HepG2 (cell line): Measurements from ENCODE around the gene CACNG8. TPM values are rescaled to one million over a fixed set of nuclear protein-coding genes. Genes with fewer than 3 reads are reported as not detected.
A peak's percentile ranks its signal among the peaks of the same experiment; 100 is the strongest.

Source experiments
- ATAC-seq: fragments of 200-7000 bp; cut with Tn5 transposase; 3 replicates; pipeline ENCODE4 v1.9.1; 2020; ENCODE audit warnings: mild to moderate bottlenecking, moderate library complexity
- BruUV-seq: library from RNA; stranded (reverse); fragments of 400-500 nt; replicated peaks from 2 replicates; lab custom pipeline; 2021; lab: Mats Ljungman, UMichigan
- CTCF ChIA-PET: fragments of 300-600 bp; formaldehyde crosslinking; extraction: SDS; loops from one replicate; lab custom pipeline; 2021; ENCODE audit warnings: low total read pairs, inconsistent platforms, low intra/inter-chr PET ratio; lab: Yijun Ruan, JAX
- POLR2A ChIA-PET: fragments of 350-600 bp; sonication (Branson Sonifier 250); formaldehyde crosslinking; loops from one replicate; lab custom pipeline; 2020; ENCODE audit warnings: antibody characterized with exemption, inconsistent platforms; lab: Yijun Ruan, JAX
- DNase-seq: peaks from one replicate; pipeline ENCODE4 v3.0.0-alpha.2; 2015; ENCODE audit warnings: low spot score
- FAIRE-seq: peaks from 3 replicates; lab custom pipeline; 2011; peaks lifted over from hg19 to GRCh38; lab: Jason Lieb, UNC
- H2AFZ ChIP-seq: one replicate; pipeline ENCODE4 v1.6.1; 2011; ENCODE audit warnings: low read length, inconsistent platforms
- H3K27ac ChIP-seq: fragments of 300-600 bp; 3 replicates; pipeline ENCODE4 v1.8.0; 2011; ENCODE audit warnings: mixed run types, mild to moderate bottlenecking, mixed read lengths, low read length, inconsistent platforms; ENCODE audit not compliant: insufficient read depth; ENCODE audit errors: extremely low read length
- H3K27me3 ChIP-seq, 2 experiments: fragments of 200-600 bp in 1 of 2; 2 replicates in 1 of 2; 3 replicates in 1 of 2; pipeline versions ENCODE4 v1.6.0 to v1.8.0; 2011; ENCODE audit warnings: low read length in 2 of 2, mild to moderate bottlenecking in 2 of 2, moderate library complexity in 2 of 2, inconsistent platforms in 1 of 2; ENCODE audit not compliant: insufficient read depth in 2 of 2, control insufficient read depth in 1 of 2
- H3K36me3 ChIP-seq, 2 experiments: fragments of 200-600 bp in 1 of 2; replicated peaks in 1 of 2; 2 replicates in 1 of 2; 3 replicates in 1 of 2; pipeline versions ENCODE4 v1.5.1 to v1.8.0; 2011; ENCODE audit warnings: low read length in 2 of 2, inconsistent platforms in 1 of 2; ENCODE audit not compliant: insufficient read depth in 2 of 2, control insufficient read depth in 1 of 2
- H3K4me1 ChIP-seq: 2 replicates; pipeline ENCODE4 v1.5.1; 2012; ENCODE audit warnings: low read length, inconsistent platforms; ENCODE audit not compliant: insufficient read depth
- H3K4me2 ChIP-seq: 2 replicates; pipeline ENCODE4 v1.6.0; 2011; ENCODE audit warnings: low read depth, low read length, inconsistent platforms
- H3K4me3 ChIP-seq, 3 experiments: fragments of 200-600 bp in 1 of 3; sonication (generic), shearing (Covaris generic) in 1 of 3; replicated peaks in 1 of 3; 2 replicates each; pipeline ENCODE4 v1.5.1; 2011 to 2016; ENCODE audit warnings: low read length in 3 of 3, inconsistent platforms in 2 of 3, low read depth in 2 of 3, mild to moderate bottlenecking in 2 of 3, control low read depth in 1 of 3, mixed read lengths in 1 of 3; ENCODE audit not compliant: insufficient read depth in 1 of 3
- H3K79me2 ChIP-seq: one replicate; pipeline ENCODE4 v1.6.1; 2011; ENCODE audit warnings: low read length, inconsistent platforms; ENCODE audit not compliant: insufficient read depth
- H3K9ac ChIP-seq: 2 replicates; pipeline ENCODE4 v1.6.0; 2011; ENCODE audit warnings: mild to moderate bottlenecking, low read depth, low read length, inconsistent platforms; ENCODE audit not compliant: insufficient read depth
- H3K9me3 ChIP-seq: 2 replicates; pipeline ENCODE4 v1.5.1; 2012; ENCODE audit warnings: mild to moderate bottlenecking, low read length
- H4K20me1 ChIP-seq: 2 replicates; pipeline ENCODE4 v1.6.0; 2011; ENCODE audit warnings: inconsistent platforms, mild to moderate bottlenecking, low read length, moderate library complexity; ENCODE audit not compliant: insufficient read depth
- ATF1 ChIP-seq: IDR thresholded peaks from 2 replicates; pipeline ENCODE4 v1.6.1; 2016; ENCODE audit warnings: mild to moderate bottlenecking, control low read depth
- MAFF ChIP-seq: IDR thresholded peaks from 2 replicates; pipeline ENCODE4 v1.6.1; 2011; ENCODE audit warnings: low read depth, low read length, improper control_type of control experiment
- MEF2D ChIP-seq: sonication (generic); formaldehyde crosslinking; IDR thresholded peaks from 2 replicates; pipeline ENCODE4 v1.5.1; 2020; ENCODE audit warnings: mild to moderate bottlenecking, missing genetic modification reagents
- MXD4 ChIP-seq: IDR thresholded peaks from 2 replicates; pipeline ENCODE4 v1.6.1; 2016; ENCODE audit warnings: mild to moderate bottlenecking, missing biosample characterization, missing genetic modification reagents
- NCOR1 ChIP-seq: fragments of 200-600 bp; sonication (generic); IDR thresholded peaks from 2 replicates; pipeline ENCODE4 v1.7.0; 2017; ENCODE audit warnings: antibody characterized with exemption, low read length, borderline replicate concordance
- SATB2 ChIP-seq: sonication (generic); formaldehyde crosslinking; IDR thresholded peaks from 2 replicates; pipeline ENCODE4 v1.5.0; 2020; ENCODE audit warnings: missing genetic modification reagents
- SRF ChIP-seq: IDR thresholded peaks from 2 replicates; pipeline ENCODE4 v1.6.1; 2011; ENCODE audit warnings: mild to moderate bottlenecking, low read depth, low read length, moderate library complexity
- ZNF337 ChIP-seq: sonication (generic); formaldehyde crosslinking; IDR thresholded peaks from 2 replicates; pipeline ENCODE4 v1.5.1; 2020; ENCODE audit warnings: missing genetic modification reagents, low read depth, mild to moderate bottlenecking, borderline replicate concordance
- ZNF629 ChIP-seq: sonication (generic); formaldehyde crosslinking; conservative IDR thresholded peaks from 2 replicates; pipeline ENCODE4 v1.5.0; 2020; ENCODE audit warnings: missing genetic modification reagents
- ZNF724P ChIP-seq: sonication (generic); formaldehyde crosslinking; IDR thresholded peaks from 2 replicates; pipeline ENCODE4 v1.8.0; 2022; ENCODE audit warnings: missing genetic modification reagents, borderline replicate concordance
- WGBS: methylation state at CpG from one replicate; pipeline ENCODE4 v1.1.6; 2017; ENCODE audit warnings: low lambda C conversion rate; 5-methylcytosine and 5-hydroxymethylcytosine counted together
- in situ Hi-C: cut with HindIII; loops from 2 replicates; pipeline ENCODE4 v1.10.0; 2017; ENCODE audit warnings: low pct_unique_long_range_greater_than_20kb; ENCODE audit not compliant: extremely low pct_ligation_motif_present
- intact Hi-C: fragments of 100-400 bp; cut with micrococcal nuclease; formaldehyde crosslinking; loops from one replicate; pipeline ENCODE4 v1.10.0; 2022; ENCODE audit not compliant: unreplicated experiment
- polyA plus RNA-seq, 8 experiments: library from polyadenylated mRNA; depleted of rRNA in 3 of 8; stranded (reverse) in 7 of 8; unstranded in 1 of 8; fragments of >200 nt; fragmentation: Illumina TruSeq in 4 of 8; extraction: Trizol in 4 of 8; gene quantifications; 2 replicates each; pipeline versions ENCODE4 v1.2.1 to v1.2.3, GENCODE V29; 2011 to 2016; ENCODE audit warnings: low read depth in 4 of 8, missing spikeins in 1 of 8, mixed read lengths in 1 of 8; ENCODE audit not compliant: insufficient read depth in 1 of 8
- total RNA-seq, 5 experiments: library from RNA; depleted of rRNA; stranded (reverse); fragments of >200 nt; fragmentation: Illumina TruSeq; extraction: Trizol; gene quantifications; 2 replicates each; pipeline ENCODE4 v1.2.3, GENCODE V29; 2016; ENCODE audit warnings: low read depth in 1 of 5

CACNG8 gene
- total and polyA plus RNA-seq, 2 of the 13 experiments (the other 11 are each of a cell fraction or from before 2014, with no cell fraction given): not detected

GRCh38 chr19:53944933-53945332, 17.8 kb upstream of the CACNG8 start:
- Histone ChIP-seq H3K27ac (no peak overlapping the region), H3K9me3 (no peaks in the 10 kb centered on the region), H3K4me1 (no peaks in the 10 kb centered on the region), H3K79me2 (no peaks in the 10 kb centered on the region), H3K4me2 (no peak overlapping the region), H3K36me3 (no peaks in the 10 kb centered on the region), H3K9ac (no peak overlapping the region), H3K27me3 (peaks cover 0 to 34% of the 10 kb centered on the region in 2 experiments; a peak in 2 of 5 replicates), H4K20me1 (0 out of 2 replicates have a peak, but pooled peaks cover 2% of the 10 kb centered on the region), H2AFZ (no peak overlapping the region), H3K4me3 (no peak overlapping the region)
- no peak for DNase-seq
- CTCF ChIA-PET: no interaction called here
- POLR2A ChIA-PET: no interaction called here
- no peak for FAIRE-seq
- no peak for ATAC-seq
- 0 out of 2 replicates have a peak, but pooled peaks have one; percentile 10 for TF ChIP-seq ZNF629 (CRISPR knock-in tag)
- TF ChIP-seq MXD4 (CRISPR knock-in tag): no peak
- BruUV-seq: no TSS peak
- intact Hi-C loops (no loop called here), in situ Hi-C loops (no loop called here)
- WGBS: 5% methylated on average over 2 of the region's 4 CpGs

DNA sequence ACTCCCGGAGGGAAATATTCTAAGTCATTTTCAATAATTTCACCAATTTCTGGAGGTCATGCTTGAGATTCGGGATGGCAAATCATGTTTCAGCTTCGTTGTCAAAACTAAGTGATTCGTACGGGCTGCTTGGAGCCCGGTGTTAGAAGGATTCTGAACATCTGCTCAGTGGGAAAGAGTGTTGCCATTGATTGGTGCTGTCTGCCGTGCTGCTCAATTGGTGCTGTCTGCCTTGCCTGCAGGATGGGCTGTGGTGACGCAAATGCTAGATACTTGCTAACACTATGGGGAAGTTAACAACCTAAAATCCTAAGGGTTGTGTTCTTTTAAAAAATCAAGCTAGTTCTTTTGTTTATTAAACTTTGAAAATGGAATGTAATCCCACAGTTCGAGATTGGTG, 17.3 kb upstream of the CACNG8 start:
- no TSS peak for BruUV-seq
- Histone ChIP-seq H2AFZ (no peak overlapping the region), H4K20me1 (0 out of 2 replicates have a peak, but pooled peaks cover 2% of the 10 kb centered on the region), H3K79me2 (no peaks in the 10 kb centered on the region), H3K4me2 (no peak overlapping the region), H3K27ac (no peak overlapping the region), H3K36me3 (no peaks in the 10 kb centered on the region), H3K9ac (no peak overlapping the region), H3K4me3 (no peak overlapping the region), H3K4me1 (no peaks in the 10 kb centered on the region)
- in situ Hi-C loops: no loop called here
- WGBS: 0% methylated on average over 9 of the region's 9 CpGs
- DNase-seq (no peak), FAIRE-seq (no peak)
- POLR2A ChIA-PET: no interaction called here
- no peak for TF ChIP-seq NCOR1
- TF ChIP-seq ZNF337 (CRISPR knock-in tag): no peak
- TF ChIP-seq MAFF: 0 out of 2 replicates have a peak, but pooled peaks have one; percentile 6
- no peak for TF ChIP-seq SATB2 (CRISPR knock-in tag)
- TF ChIP-seq ZNF724P (CRISPR knock-in tag): no peak
- TF ChIP-seq SRF: peak; percentile 67
- TF ChIP-seq ATF1 (CRISPR knock-in tag): no peak
- TF ChIP-seq MEF2D (CRISPR knock-in tag): no peak
- TF ChIP-seq, all 625 proteins: peak for 2
- no peak for ATAC-seq
- Histone ChIP-seq H3K27me3 (peaks cover 0 to 31% of the 10 kb centered on the region in 2 experiments; a peak in 2 of 5 replicates), H3K9me3 (no peaks in the 10 kb centered on the region)
- intact Hi-C loops: no loop called here
- CTCF ChIA-PET: no interaction called here
